Measurements from ENCODE around the gene HACD4. TPM values are rescaled to one million over a fixed set of nuclear protein-coding genes. Genes with fewer than 3 reads are reported as not detected.

Gene HACD4
- total and polyA plus RNA-seq, 2 experiments from 2014 or later: 1.7 to 2.5 TPM

GRCh38 chr9:20972684-20973083, 58.8 kb downstream of the HACD4 start:
- Histone ChIP-seq H3K9me2 (ENCODE audit: insufficient read depth) (no peaks in the 10 kb centered on the region), H3F3A (replicated peaks; ENCODE audit: low read depth) (no peaks in the 10 kb centered on the region), H3K36me3 (ENCODE audit: insufficient read depth) (no peaks in the 10 kb centered on the region; the same call in 1 of the 2 replicates), H3K79me2 (replicated peaks; ENCODE audit: insufficient read depth) (no peaks in the 10 kb centered on the region), H3K4me1 (ENCODE audit: insufficient read depth) (no peaks in the 10 kb centered on the region), H4K20me1 (replicated peaks; ENCODE audit: insufficient read depth) (no peaks in the 10 kb centered on the region), H3K27me3 (ENCODE audit: insufficient read depth) (no peaks in the 10 kb centered on the region), H2AFZ (no peak overlapping the region), H3K4me2 (no peak overlapping the region), H3K27ac (ENCODE audit: low read depth) (no peak overlapping the region), H3K4me3 (no peak overlapping the region)
- Mint-ChIP-seq H3K4me3 (no peak overlapping the region), H3K27ac (no peak overlapping the region), H3K36me3 (ENCODE audit: low read depth) (peaks cover 20% of the 10 kb centered on the region), H3K9me3 (peaks cover 3% of the 10 kb centered on the region; the same call in 1 of the 3 replicates), H3K4me1 (no peaks in the 10 kb centered on the region), H3K27me3 (ENCODE audit: insufficient read depth, low read depth, poor library complexity) (peaks cover 3% of the 10 kb centered on the region)
- DNase-seq (ENCODE audit: low spot score) (no peak), ATAC-seq (no peak)
- TF ChIP-seq POLR2AphosphoS5 (IDR thresholded peaks at IDR 0.05; ENCODE audit: low read depth): no peak
- TF ChIP-seq, protein P1, sequence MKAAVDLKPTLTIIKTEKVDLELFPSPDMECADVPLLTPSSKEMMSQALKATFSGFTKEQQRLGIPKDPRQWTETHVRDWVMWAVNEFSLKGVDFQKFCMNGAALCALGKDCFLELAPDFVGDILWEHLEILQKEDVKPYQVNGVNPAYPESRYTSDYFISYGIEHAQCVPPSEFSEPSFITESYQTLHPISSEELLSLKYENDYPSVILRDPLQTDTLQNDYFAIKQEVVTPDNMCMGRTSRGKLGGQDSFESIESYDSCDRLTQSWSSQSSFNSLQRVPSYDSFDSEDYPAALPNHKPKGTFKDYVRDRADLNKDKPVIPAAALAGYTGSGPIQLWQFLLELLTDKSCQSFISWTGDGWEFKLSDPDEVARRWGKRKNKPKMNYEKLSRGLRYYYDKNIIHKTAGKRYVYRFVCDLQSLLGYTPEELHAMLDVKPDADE (IDR thresholded peaks at IDR 0.05): no peak
- TF ChIP-seq NANOG (IDR thresholded peaks at IDR 0.05; ENCODE audit: borderline replicate concordance): no peak
- no peak for TF ChIP-seq CREB1 (CRISPR knock-in tag; IDR thresholded peaks at IDR 0.05; ENCODE audit: low read depth)
- no peak for TF ChIP-seq ZNF331 (CRISPR knock-in tag; IDR thresholded peaks at IDR 0.05; ENCODE audit: low read depth)
- TF ChIP-seq JUNB (IDR thresholded peaks at IDR 0.05; ENCODE audit: unreplicated experiment): no peak
- TF ChIP-seq EZH2 (IDR thresholded peaks at IDR 0.05; ENCODE audit: low read depth, unreplicated experiment): no peak
- TF ChIP-seq ZNF114 (CRISPR knock-in tag; IDR thresholded peaks at IDR 0.05): no peak
- no peak for TF ChIP-seq STAT1 (IDR thresholded peaks at IDR 0.05; ENCODE audit: unreplicated experiment)
- TF ChIP-seq, protein P2, sequence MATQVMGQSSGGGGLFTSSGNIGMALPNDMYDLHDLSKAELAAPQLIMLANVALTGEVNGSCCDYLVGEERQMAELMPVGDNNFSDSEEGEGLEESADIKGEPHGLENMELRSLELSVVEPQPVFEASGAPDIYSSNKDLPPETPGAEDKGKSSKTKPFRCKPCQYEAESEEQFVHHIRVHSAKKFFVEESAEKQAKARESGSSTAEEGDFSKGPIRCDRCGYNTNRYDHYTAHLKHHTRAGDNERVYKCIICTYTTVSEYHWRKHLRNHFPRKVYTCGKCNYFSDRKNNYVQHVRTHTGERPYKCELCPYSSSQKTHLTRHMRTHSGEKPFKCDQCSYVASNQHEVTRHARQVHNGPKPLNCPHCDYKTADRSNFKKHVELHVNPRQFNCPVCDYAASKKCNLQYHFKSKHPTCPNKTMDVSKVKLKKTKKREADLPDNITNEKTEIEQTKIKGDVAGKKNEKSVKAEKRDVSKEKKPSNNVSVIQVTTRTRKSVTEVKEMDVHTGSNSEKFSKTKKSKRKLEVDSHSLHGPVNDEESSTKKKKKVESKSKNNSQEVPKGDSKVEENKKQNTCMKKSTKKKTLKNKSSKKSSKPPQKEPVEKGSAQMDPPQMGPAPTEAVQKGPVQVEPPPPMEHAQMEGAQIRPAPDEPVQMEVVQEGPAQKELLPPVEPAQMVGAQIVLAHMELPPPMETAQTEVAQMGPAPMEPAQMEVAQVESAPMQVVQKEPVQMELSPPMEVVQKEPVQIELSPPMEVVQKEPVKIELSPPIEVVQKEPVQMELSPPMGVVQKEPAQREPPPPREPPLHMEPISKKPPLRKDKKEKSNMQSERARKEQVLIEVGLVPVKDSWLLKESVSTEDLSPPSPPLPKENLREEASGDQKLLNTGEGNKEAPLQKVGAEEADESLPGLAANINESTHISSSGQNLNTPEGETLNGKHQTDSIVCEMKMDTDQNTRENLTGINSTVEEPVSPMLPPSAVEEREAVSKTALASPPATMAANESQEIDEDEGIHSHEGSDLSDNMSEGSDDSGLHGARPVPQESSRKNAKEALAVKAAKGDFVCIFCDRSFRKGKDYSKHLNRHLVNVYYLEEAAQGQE (IDR thresholded peaks at IDR 0.05; ENCODE audit: unreplicated experiment): no peak

DNA sequence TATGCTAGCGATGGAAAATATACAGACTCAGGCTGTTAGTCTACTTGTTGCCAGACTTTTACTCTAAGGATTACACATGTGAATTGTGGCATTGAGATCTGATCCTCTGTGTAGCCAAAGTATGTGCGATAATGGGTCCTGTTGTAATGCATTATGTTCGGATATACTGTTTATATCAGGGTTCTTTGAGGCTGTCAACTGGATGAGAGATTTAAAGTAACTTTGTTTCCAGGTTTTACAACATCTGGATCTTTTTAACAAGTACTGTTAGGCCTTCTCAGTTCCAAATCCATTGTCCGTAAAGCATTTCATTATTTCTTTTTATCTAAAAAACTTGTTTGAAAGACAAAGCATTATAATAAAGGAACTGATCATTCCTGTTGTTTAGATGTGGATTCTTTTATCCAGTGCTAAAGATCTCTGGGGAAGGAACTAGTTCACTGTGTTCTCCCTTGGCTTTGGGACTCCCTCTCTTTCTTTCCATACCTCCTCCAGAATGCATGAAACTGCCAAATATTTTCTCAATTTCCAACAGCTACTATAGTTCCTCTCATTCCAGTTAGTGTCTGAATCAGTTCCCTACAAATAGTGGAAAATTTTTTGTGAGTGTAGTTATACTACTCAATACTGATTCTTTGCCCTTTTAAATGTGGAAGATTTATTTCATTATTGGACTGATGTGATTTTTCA, 68.8 kb downstream of the HACD4 start:
- no peaks in the 10 kb centered on the region for H3K79me2 ChIP-seq (replicated peaks; ENCODE audit: insufficient read depth)

More for the DNA sequence above, 68.8 kb downstream of the HACD4 start:
- ATAC-seq: no peak
- no peak overlapping the region for H3K4me2 ChIP-seq
- Mint-ChIP-seq H3K36me3 (ENCODE audit: low read depth) (peaks cover 3% of the 10 kb centered on the region; the same call in 1 of the 3 replicates), H3K4me1 (no peaks in the 10 kb centered on the region), H3K27me3 (ENCODE audit: insufficient read depth, low read depth, poor library complexity) (no peaks in the 10 kb centered on the region), H3K9me3 (no peaks in the 10 kb centered on the region), H3K27ac (no peak overlapping the region), H3K4me3 (no peak overlapping the region)
- TF ChIP-seq, protein P2 (IDR thresholded peaks at IDR 0.05; ENCODE audit: unreplicated experiment): no peak
- TF ChIP-seq STAT1 (IDR thresholded peaks at IDR 0.05; ENCODE audit: unreplicated experiment): no peak
- no peaks in the 10 kb centered on the region for H3K27me3 ChIP-seq (ENCODE audit: insufficient read depth)
- no peaks in the 10 kb centered on the region for H3K4me1 ChIP-seq (ENCODE audit: insufficient read depth)
- no peak for DNase-seq (ENCODE audit: low spot score)
- no peak overlapping the region for H2AFZ ChIP-seq
- H3K36me3 ChIP-seq (ENCODE audit: insufficient read depth): no peaks in the 10 kb centered on the region
- no peaks in the 10 kb centered on the region for H4K20me1 ChIP-seq (replicated peaks; ENCODE audit: insufficient read depth)
- no peaks in the 10 kb centered on the region for H3K9me2 ChIP-seq (ENCODE audit: insufficient read depth)
- no peaks in the 10 kb centered on the region for H3F3A ChIP-seq (replicated peaks; ENCODE audit: low read depth)
- no peak overlapping the region for H3K4me3 ChIP-seq
- H3K27ac ChIP-seq (ENCODE audit: low read depth): no peak overlapping the region

All from GM23338 (cell line).